Panc1 (cell line): ENCODE data around the gene TOR2A. TPM values are rescaled to one million over a fixed set of nuclear protein-coding genes. Genes with fewer than 3 reads are reported as not detected.

Experiments used
- ATAC-seq: fragments of 200-7000 bp; cut with Tn5 transposase; 2 replicates; pipeline ENCODE4 v1.9.1; 2020; ENCODE audit warnings: mild to moderate bottlenecking, moderate library complexity
- BruUV-seq: library from RNA; stranded (reverse); fragments of 400-500 nt; replicated peaks from 2 replicates; lab custom pipeline; 2021; lab: Mats Ljungman, UMichigan
- CTCF ChIA-PET: fragments of 300-600 bp; sonication (Branson Sonifier 250); formaldehyde crosslinking; loops from one replicate; lab custom pipeline; 2022; ENCODE audit warnings: antibody characterized with exemption; lab: Charles Lee
- POLR2A ChIA-PET: fragments of 300-600 bp; sonication (Branson Sonifier 250); formaldehyde crosslinking; loops from one replicate; lab custom pipeline; 2022; ENCODE audit warnings: antibody characterized with exemption; lab: Charles Lee
- DNase-seq: peaks from one replicate; pipeline ENCODE4 v3.0.0-alpha.2; 2010; ENCODE audit warnings: low read depth, low spot score
- H3K27ac ChIP-seq: 2 replicates; pipeline ENCODE4 v1.5.1; 2011; ENCODE audit warnings: mild to moderate bottlenecking, low read length, inconsistent platforms
- H3K27me3 ChIP-seq: fragments of 200-500 bp; sonication (Bioruptor generic); 2 replicates; pipeline ENCODE4 v1.6.0; 2014; ENCODE audit warnings: low read length, inconsistent platforms; ENCODE audit not compliant: control insufficient read depth, insufficient read depth
- H3K36me3 ChIP-seq: fragments of 200-500 bp; sonication (Bioruptor generic); 2 replicates; pipeline ENCODE4 v1.5.1; 2014; ENCODE audit warnings: inconsistent platforms, mild to moderate bottlenecking, low read length, moderate library complexity; ENCODE audit not compliant: control insufficient read depth, insufficient read depth
- H3K4me1 ChIP-seq: 2 replicates; pipeline ENCODE4 v1.5.1; 2011; ENCODE audit warnings: inconsistent platforms, mild to moderate bottlenecking, low read length, moderate library complexity; ENCODE audit not compliant: control insufficient read depth, insufficient read depth
- H3K4me3 ChIP-seq, 2 experiments: 2 replicates each; pipeline ENCODE4 v1.5.1; 2011 to 2012; ENCODE audit warnings: low read depth in 2 of 2, low read length in 2 of 2, mild to moderate bottlenecking in 2 of 2, inconsistent platforms in 1 of 2, moderate library complexity in 1 of 2
- H3K9me3 ChIP-seq: fragments of 200-500 bp; sonication (Bioruptor generic); 2 replicates; pipeline ENCODE4 v1.5.1; 2014; ENCODE audit warnings: low read depth, mild to moderate bottlenecking, inconsistent platforms, low read length, moderate library complexity; ENCODE audit not compliant: control insufficient read depth, insufficient read depth
- CTCF ChIP-seq: fragments of 450-650 bp; IDR thresholded peaks from 2 replicates; pipeline ENCODE4 v1.5.1; 2017; ENCODE audit warnings: mild to moderate bottlenecking
- POLR2AphosphoS5 ChIP-seq: IDR thresholded peaks from 2 replicates; pipeline ENCODE4 v1.6.1; 2012; ENCODE audit warnings: mild to moderate bottlenecking, low read depth, low read length, moderate library complexity
- REST ChIP-seq, 2 experiments: IDR thresholded peaks; 2 replicates each; pipeline ENCODE4 v1.6.1; 2011 to 2012; ENCODE audit warnings: low read depth in 2 of 2, control low read depth in 1 of 2, low read length in 1 of 2, mild to moderate bottlenecking in 1 of 2, moderate library complexity in 1 of 2; ENCODE audit not compliant: insufficient read depth in 1 of 2
- SIN3A ChIP-seq: IDR thresholded peaks from 2 replicates; pipeline ENCODE4 v1.6.1; 2012; ENCODE audit warnings: low read depth, mild to moderate bottlenecking, low read length, moderate library complexity, borderline replicate concordance; ENCODE audit not compliant: insufficient read depth
- TCF7L2 ChIP-seq: IDR thresholded peaks from 2 replicates; pipeline ENCODE4 v1.6.1; 2011; ENCODE audit warnings: mild to moderate bottlenecking, low read depth, low read length, inconsistent platforms
- in situ Hi-C: cut with HindIII; loops from 2 replicates; pipeline ENCODE4 v1.10.0; 2016; ENCODE audit warnings: low sequenced_read_pairs, low pct_unique_long_range_greater_than_20kb
- intact Hi-C: fragments of 100-400 bp; cut with micrococcal nuclease; formaldehyde crosslinking; loops from one replicate; pipeline ENCODE4 v1.10.0; 2022; ENCODE audit not compliant: unreplicated experiment
- total RNA-seq: library from RNA; stranded (reverse); gene quantifications from one replicate; pipeline ENCODE4 v1.2.1, GENCODE V29; 2021; ENCODE audit not compliant: unreplicated experiment

Gene TOR2A
- total RNA-seq, 1 experiment from 2014 or later = 8.2 TPM

DNA sequence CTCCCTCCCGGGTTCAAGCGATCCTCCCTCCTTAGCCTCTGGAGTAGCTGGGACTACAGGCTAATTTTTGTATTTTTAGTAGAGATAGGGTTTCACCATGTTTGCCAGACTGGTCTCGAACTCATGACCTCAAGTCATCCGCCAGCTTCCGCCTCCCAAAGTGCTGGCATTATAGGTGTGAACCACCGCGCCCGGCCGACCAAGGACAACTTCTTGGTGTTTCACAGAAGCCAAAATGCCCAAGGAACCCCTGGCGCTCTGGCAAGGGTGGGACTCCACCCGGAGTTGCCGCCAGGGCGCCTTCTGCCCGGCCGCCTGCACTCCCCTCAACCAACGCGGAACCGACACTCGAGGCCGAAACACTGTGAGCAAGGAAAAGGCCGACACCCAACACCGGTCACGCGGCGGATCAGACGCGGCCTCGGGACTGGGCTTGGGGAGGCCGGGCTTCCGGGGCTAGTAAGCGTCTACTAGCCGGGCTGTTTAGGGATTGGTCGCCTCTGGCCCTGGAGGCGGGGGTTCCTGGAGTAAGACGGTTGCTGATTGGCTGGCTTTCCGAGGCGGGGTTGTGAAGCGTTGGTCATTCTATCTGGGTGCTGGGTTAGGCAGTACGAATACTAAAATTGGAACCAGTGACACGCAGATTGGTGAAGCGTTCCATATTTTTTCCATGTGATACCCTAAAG lies 36.0 kb downstream of the TOR2A start:
- Histone ChIP-seq H3K4me3 (no peak overlapping the region), H3K27me3 (no peaks in the 10 kb centered on the region), H3K4me1 (no peaks in the 10 kb centered on the region), H3K27ac (no peak overlapping the region), H3K36me3 (no peaks in the 10 kb centered on the region), H3K9me3 (no peaks in the 10 kb centered on the region)
- intact Hi-C loops = no loop called here
- ChIA-PET CTCF (interaction anchor here (0.7 kb wide), 1 partner anchor 83 kb away, joined by 14 read pairs; no protein-coding TSS in a partner anchor), POLR2A (no interaction called here)
- no TSS peak for BruUV-seq
- in situ Hi-C loops = no loop called here
- TF ChIP-seq TCF7L2 = no peak
- TF ChIP-seq REST (IDR thresholded peaks at IDR 0.05; ENCODE audit: insufficient read depth in 1 of 2, low read depth in 2 of 2, low read length in 1 of 2) = no peak
- TF ChIP-seq SIN3A = no peak
- TF ChIP-seq CTCF = no peak
- no peak for TF ChIP-seq POLR2AphosphoS5
- ATAC-seq (peak; percentile 64; the same call in 1 of the 2 replicates), DNase-seq (no peak)

DNA sequence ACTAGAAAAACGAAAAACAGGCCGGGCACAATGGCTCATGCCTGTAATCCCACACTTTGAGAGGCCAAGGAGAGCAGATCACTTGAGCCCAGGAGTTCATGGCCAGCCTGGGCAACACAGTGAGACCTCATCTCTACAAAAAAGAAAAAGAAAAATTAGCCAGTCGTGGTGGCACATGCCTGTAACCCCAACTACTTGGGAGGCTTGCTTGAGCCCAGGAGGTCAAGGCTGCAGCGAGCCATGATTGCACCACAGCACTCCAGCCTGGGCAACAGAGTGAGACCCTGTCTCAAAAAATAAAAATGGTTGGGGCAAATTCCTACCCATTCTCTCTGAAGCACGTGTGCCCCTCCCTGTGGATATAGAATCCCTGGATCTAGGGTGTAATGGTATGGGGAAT lies 36.7 kb downstream of the TOR2A start:
- no peaks in the 10 kb centered on the region for H3K9me3 ChIP-seq
- H3K36me3 ChIP-seq = no peaks in the 10 kb centered on the region
- intact Hi-C loops (no loop called here), in situ Hi-C loops (no loop called here)
- TF ChIP-seq SIN3A (no peak), TCF7L2 (no peak), POLR2AphosphoS5 (no peak), REST (IDR thresholded peaks at IDR 0.05; ENCODE audit: insufficient read depth in 1 of 2, low read depth in 2 of 2, low read length in 1 of 2) (no peak), CTCF (no peak)
- no peak for DNase-seq
- H3K4me3 ChIP-seq = no peak overlapping the region
- no peak for ATAC-seq
- no TSS peak for BruUV-seq
- no peak overlapping the region for H3K27ac ChIP-seq
- no peaks in the 10 kb centered on the region for H3K4me1 ChIP-seq
- no peaks in the 10 kb centered on the region for H3K27me3 ChIP-seq
- ChIA-PET POLR2A (no interaction called here), CTCF (no interaction called here)
